Measurements from ENCODE around the gene RTTN. TPM values are rescaled to one million over a fixed set of nuclear protein-coding genes. Genes with fewer than 3 reads are reported as not detected.

RTTN gene
- total and polyA plus RNA-seq, 2 donors = 8.1 to 15.7 TPM

GRCh38 chr18:69999656-70000055 is 205.8 kb downstream of the RTTN start:
- WGBS = 90% methylated on average over 9 of the region's 9 CpGs
- Histone ChIP-seq H3K27ac (ENCODE audit: low read depth in 1 of 2, low read length in 1 of 2) (no peak overlapping the region), H3K4me1 (ENCODE audit: control insufficient read depth in 2 of 2, insufficient read depth in 2 of 2, low read length in 2 of 2) (no peaks in the 10 kb centered on the region), H3K4me3 (ENCODE audit: low read length in 2 of 2) (no peak overlapping the region), H3K9me3 (ENCODE audit: control insufficient read depth in 2 of 2, insufficient read depth in 1 of 2, low read length in 1 of 2) (peaks cover 0 to 2% of the 10 kb centered on the region in 2 donors), H3K27me3 (ENCODE audit: control insufficient read depth in 2 of 2, insufficient read depth in 1 of 2, low read length in 1 of 2) (no peaks in the 10 kb centered on the region), H3K36me3 (ENCODE audit: control insufficient read depth in 2 of 2, insufficient read depth in 2 of 2, low read length in 1 of 2) (peaks cover 4 to 19% of the 10 kb centered on the region in 2 donors)
- no peak for DNase-seq (ENCODE audit: low read depth in 6 of 9, low spot score in 9 of 9)

DNA sequence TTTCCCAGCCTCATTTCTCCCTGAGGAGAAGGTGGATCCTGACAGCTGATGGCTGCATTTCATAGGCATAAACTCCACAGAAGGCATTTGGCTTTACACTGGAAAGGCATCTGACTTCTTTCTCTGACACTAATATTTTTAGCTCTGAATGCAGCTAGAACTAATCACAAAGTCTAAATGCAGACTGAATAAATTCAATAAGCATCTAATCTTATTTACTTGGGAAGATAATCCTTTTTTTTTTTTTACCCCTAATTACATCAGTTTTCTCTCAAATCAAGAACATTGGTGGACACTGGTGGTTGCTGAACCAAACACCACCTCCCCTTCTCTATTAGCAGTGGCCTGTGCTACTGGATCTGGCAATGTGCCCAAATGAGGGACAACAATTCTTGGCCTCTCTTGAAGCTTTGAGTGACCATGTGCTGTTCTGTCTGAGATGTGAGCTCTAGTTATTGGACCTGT is 206.9 kb downstream of the RTTN start:
- Histone ChIP-seq H3K9me3 (ENCODE audit: control insufficient read depth in 2 of 2, insufficient read depth in 1 of 2, low read length in 1 of 2) (peaks cover 0 to 2% of the 10 kb centered on the region in 2 donors), H3K36me3 (ENCODE audit: control insufficient read depth in 2 of 2, insufficient read depth in 2 of 2, low read length in 1 of 2) (peaks cover 4 to 19% of the 10 kb centered on the region in 2 donors), H3K4me3 (ENCODE audit: low read length in 2 of 2) (no peak overlapping the region), H3K4me1 (ENCODE audit: control insufficient read depth in 2 of 2, insufficient read depth in 2 of 2, low read length in 2 of 2) (no peaks in the 10 kb centered on the region), H3K27ac (ENCODE audit: low read depth in 1 of 2, low read length in 1 of 2) (peak overlapping the region in 1 of 2 donors; percentile 31), H3K27me3 (ENCODE audit: control insufficient read depth in 2 of 2, insufficient read depth in 1 of 2, low read length in 1 of 2) (no peaks in the 10 kb centered on the region)
- no peak for DNase-seq (ENCODE audit: low read depth in 6 of 9, low spot score in 9 of 9)

DNA sequence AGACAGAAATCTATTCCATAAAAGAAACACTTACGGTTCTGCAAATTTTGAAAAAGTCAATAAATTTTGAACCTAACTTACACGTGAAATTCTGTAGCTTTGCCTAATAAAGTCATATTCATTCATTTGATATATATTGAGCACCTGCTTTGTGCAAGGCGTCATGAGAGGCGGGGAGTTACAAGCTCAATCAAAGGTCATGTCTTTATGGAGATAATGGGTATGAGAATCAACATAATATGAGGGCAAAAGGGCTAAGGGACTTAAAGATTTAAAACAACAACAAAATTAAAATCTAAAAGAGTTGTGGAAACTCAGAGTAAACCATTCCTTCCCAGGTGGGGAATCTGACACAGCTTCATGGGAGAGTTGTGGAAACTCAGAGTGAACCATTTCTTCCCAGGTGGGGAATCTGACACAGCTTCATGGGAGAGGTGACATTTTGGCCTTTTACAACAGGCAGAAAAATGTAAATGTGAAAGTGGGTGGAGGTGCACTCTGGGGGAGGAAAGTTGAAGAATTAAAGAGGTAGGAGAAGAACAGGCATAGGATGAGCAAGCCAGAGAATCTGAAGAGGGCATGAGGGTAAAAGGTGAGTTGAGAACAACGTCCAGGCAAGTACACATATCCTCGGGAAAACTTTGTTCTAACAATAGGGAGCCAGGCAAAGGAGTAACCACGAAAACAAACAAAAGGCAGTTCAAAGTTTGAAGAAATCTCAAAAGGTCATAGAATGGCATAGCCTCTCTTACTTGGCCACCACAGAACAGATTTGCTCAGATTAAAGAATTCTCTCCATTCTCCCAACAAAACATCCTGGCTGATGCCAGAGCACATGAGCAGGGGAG is 208.3 kb downstream of the RTTN start:
- WGBS = 94% methylated on average over 7 of the region's 7 CpGs
- Histone ChIP-seq H3K27me3 (ENCODE audit: control insufficient read depth in 2 of 2, insufficient read depth in 1 of 2, low read length in 1 of 2) (no peaks in the 10 kb centered on the region), H3K9me3 (ENCODE audit: control insufficient read depth in 2 of 2, insufficient read depth in 1 of 2, low read length in 1 of 2) (peaks cover 0 to 2% of the 10 kb centered on the region in 2 donors), H3K36me3 (ENCODE audit: control insufficient read depth in 2 of 2, insufficient read depth in 2 of 2, low read length in 1 of 2) (peaks cover 4 to 14% of the 10 kb centered on the region in 2 donors), H3K27ac (ENCODE audit: low read depth in 1 of 2, low read length in 1 of 2) (no peak overlapping the region), H3K4me3 (ENCODE audit: low read length in 2 of 2) (no peak overlapping the region), H3K4me1 (ENCODE audit: control insufficient read depth in 2 of 2, insufficient read depth in 2 of 2, low read length in 2 of 2) (no peaks in the 10 kb centered on the region)
- DNase-seq (ENCODE audit: low read depth in 6 of 9, low spot score in 9 of 9) = no peak

DNA sequence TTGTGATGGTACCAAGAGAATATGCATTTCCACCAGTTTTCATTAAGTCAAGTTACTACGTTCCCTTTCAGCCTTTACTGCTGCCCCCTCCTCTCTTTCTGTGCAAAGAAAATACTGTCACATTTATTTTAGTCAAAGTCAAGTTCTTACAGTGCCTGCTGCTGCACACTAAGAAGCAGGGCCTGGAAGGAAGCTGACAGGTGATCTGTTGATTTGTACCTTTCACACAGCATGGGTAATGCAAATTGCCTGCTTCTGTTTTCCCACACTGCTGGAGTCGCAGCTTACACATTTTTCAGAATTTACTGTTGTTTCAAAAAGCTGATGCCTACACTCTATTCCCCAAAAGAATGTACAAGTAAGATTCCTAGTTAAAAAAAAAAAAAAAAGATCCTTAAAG is 209.1 kb downstream of the RTTN start:
- H3K4me3 ChIP-seq (ENCODE audit: low read length in 2 of 2) = no peak overlapping the region
- 93% methylated on average over 2 of the region's 2 CpGs for WGBS
- H3K27me3 ChIP-seq (ENCODE audit: control insufficient read depth in 2 of 2, insufficient read depth in 1 of 2, low read length in 1 of 2) = no peaks in the 10 kb centered on the region
- peaks cover 0 to under 1% of the 10 kb centered on the region in 2 donors for H3K9me3 ChIP-seq (ENCODE audit: control insufficient read depth in 2 of 2, insufficient read depth in 1 of 2, low read length in 1 of 2)
- H3K27ac ChIP-seq (ENCODE audit: low read depth in 1 of 2, low read length in 1 of 2) = no peak overlapping the region
- DNase-seq (ENCODE audit: low read depth in 6 of 9, low spot score in 9 of 9) = no peak
- no peaks in the 10 kb centered on the region for H3K4me1 ChIP-seq (ENCODE audit: control insufficient read depth in 2 of 2, insufficient read depth in 2 of 2, low read length in 2 of 2)
- peaks cover under 1 to 10% of the 10 kb centered on the region in 2 donors for H3K36me3 ChIP-seq (ENCODE audit: control insufficient read depth in 2 of 2, insufficient read depth in 2 of 2, low read length in 1 of 2)

DNA sequence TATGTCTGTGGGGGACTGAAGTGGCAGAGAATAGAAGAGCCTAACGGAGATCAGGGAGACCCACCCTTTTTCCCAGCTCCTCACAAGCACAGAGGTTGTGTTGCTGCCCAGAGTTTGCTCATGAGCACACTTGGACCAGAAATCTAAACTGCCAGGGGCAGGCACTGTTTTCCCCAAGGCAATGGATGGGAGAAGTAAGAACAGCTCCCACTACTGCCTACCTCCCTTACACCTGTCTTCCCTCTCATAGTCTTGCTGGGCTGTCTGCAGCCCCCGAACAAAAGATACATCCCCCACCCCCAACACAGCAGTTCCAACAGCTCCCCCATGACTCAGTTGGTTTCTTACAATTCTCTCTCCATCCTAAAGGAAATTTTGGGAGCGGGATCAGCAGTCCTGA is 209.7 kb downstream of the RTTN start:
- Histone ChIP-seq H3K9me3 (ENCODE audit: control insufficient read depth in 2 of 2, insufficient read depth in 1 of 2, low read length in 1 of 2) (no peaks in the 10 kb centered on the region), H3K36me3 (ENCODE audit: control insufficient read depth in 2 of 2, insufficient read depth in 2 of 2, low read length in 1 of 2) (peaks cover 0 to 4% of the 10 kb centered on the region in 2 donors), H3K27ac (ENCODE audit: low read depth in 1 of 2, low read length in 1 of 2) (no peak overlapping the region), H3K27me3 (ENCODE audit: control insufficient read depth in 2 of 2, insufficient read depth in 1 of 2, low read length in 1 of 2) (no peaks in the 10 kb centered on the region), H3K4me1 (ENCODE audit: control insufficient read depth in 2 of 2, insufficient read depth in 2 of 2, low read length in 2 of 2) (no peaks in the 10 kb centered on the region), H3K4me3 (ENCODE audit: low read length in 2 of 2) (no peak overlapping the region)
- WGBS = 98% methylated on average over 3 of the region's 3 CpGs
- no peak for DNase-seq (ENCODE audit: low read depth in 6 of 9, low spot score in 9 of 9)

- peaks cover 0 to 3% of the 10 kb centered on the region in 2 donors for H3K9me3 ChIP-seq (ENCODE audit: control insufficient read depth in 2 of 2, insufficient read depth in 1 of 2, low read length in 1 of 2)
- peaks cover 0 to 2% of the 10 kb centered on the region in 2 donors for H3K36me3 ChIP-seq (ENCODE audit: control insufficient read depth in 2 of 2, insufficient read depth in 2 of 2, low read length in 1 of 2)
- H3K4me3 ChIP-seq (ENCODE audit: low read length in 2 of 2) = no peak overlapping the region
- no peak overlapping the region for H3K27ac ChIP-seq (ENCODE audit: low read depth in 1 of 2, low read length in 1 of 2)
- WGBS = 92% methylated on average over 1 of the region's 1 CpG
- DNase-seq (ENCODE audit: low read depth in 6 of 9, low spot score in 9 of 9) = no peak
- H3K27me3 ChIP-seq (ENCODE audit: control insufficient read depth in 2 of 2, insufficient read depth in 1 of 2, low read length in 1 of 2) = no peaks in the 10 kb centered on the region
- no peaks in the 10 kb centered on the region for H3K4me1 ChIP-seq (ENCODE audit: control insufficient read depth in 2 of 2, insufficient read depth in 2 of 2, low read length in 2 of 2)
Observed at GRCh38 chr18:69992776-69993175, 212.7 kb downstream of the RTTN start.

GRCh38 chr18:69987870-69988269 is 217.6 kb downstream of the RTTN start:
- WGBS = 97% methylated on average over 1 of the region's 1 CpG
- Histone ChIP-seq H3K4me3 (ENCODE audit: low read length in 2 of 2) (no peak overlapping the region), H3K27ac (ENCODE audit: low read depth in 1 of 2, low read length in 1 of 2) (no peak overlapping the region), H3K36me3 (ENCODE audit: control insufficient read depth in 2 of 2, insufficient read depth in 2 of 2, low read length in 1 of 2) (peaks cover 0 to 5% of the 10 kb centered on the region in 2 donors), H3K4me1 (ENCODE audit: control insufficient read depth in 2 of 2, insufficient read depth in 2 of 2, low read length in 2 of 2) (no peaks in the 10 kb centered on the region), H3K9me3 (ENCODE audit: control insufficient read depth in 2 of 2, insufficient read depth in 1 of 2, low read length in 1 of 2) (peaks cover 0 to 3% of the 10 kb centered on the region in 2 donors), H3K27me3 (ENCODE audit: control insufficient read depth in 2 of 2, insufficient read depth in 1 of 2, low read length in 1 of 2) (no peaks in the 10 kb centered on the region)
- no peak for DNase-seq (ENCODE audit: low read depth in 6 of 9, low spot score in 9 of 9)

GRCh38 chr18:69985239-69985638 is 220.2 kb downstream of the RTTN start:
- 98% methylated on average over 4 of the region's 4 CpGs for WGBS
- Histone ChIP-seq H3K27me3 (ENCODE audit: control insufficient read depth in 2 of 2, insufficient read depth in 1 of 2, low read length in 1 of 2) (no peaks in the 10 kb centered on the region), H3K4me3 (ENCODE audit: low read length in 2 of 2) (no peak overlapping the region), H3K36me3 (ENCODE audit: control insufficient read depth in 2 of 2, insufficient read depth in 2 of 2, low read length in 1 of 2) (peaks cover 0 to 5% of the 10 kb centered on the region in 2 donors), H3K9me3 (ENCODE audit: control insufficient read depth in 2 of 2, insufficient read depth in 1 of 2, low read length in 1 of 2) (peaks cover 0 to 3% of the 10 kb centered on the region in 2 donors), H3K27ac (ENCODE audit: low read depth in 1 of 2, low read length in 1 of 2) (no peak overlapping the region), H3K4me1 (ENCODE audit: control insufficient read depth in 2 of 2, insufficient read depth in 2 of 2, low read length in 2 of 2) (peaks cover 0 to 3% of the 10 kb centered on the region in 2 donors)
- no peak for DNase-seq (ENCODE audit: low read depth in 6 of 9, low spot score in 9 of 9)

DNA sequence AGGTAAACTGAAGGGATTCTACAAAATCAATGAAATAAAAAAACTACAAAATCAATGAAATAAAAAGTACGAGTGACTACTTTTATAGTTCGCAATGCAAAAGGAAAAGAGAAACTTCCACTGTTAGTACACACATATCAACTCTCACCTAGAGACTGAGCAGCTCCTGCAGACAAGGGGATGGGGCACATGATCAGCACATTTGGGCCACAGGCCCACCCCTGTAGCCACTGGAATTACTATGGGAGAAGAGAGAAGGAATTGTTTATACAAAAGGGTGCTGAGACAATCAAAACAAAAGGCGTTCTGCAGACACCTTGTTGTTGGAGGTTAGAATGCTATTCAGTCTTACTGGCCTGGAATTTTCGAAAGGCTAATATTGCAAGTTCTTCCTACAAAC is 223.1 kb downstream of the RTTN start:
- Histone ChIP-seq H3K36me3 (ENCODE audit: control insufficient read depth in 2 of 2, insufficient read depth in 2 of 2, low read length in 1 of 2) (peaks cover 0 to 5% of the 10 kb centered on the region in 2 donors), H3K27ac (ENCODE audit: low read depth in 1 of 2, low read length in 1 of 2) (no peak overlapping the region), H3K27me3 (ENCODE audit: control insufficient read depth in 2 of 2, insufficient read depth in 1 of 2, low read length in 1 of 2) (no peaks in the 10 kb centered on the region), H3K4me1 (ENCODE audit: control insufficient read depth in 2 of 2, insufficient read depth in 2 of 2, low read length in 2 of 2) (peaks cover 0 to 3% of the 10 kb centered on the region in 2 donors), H3K4me3 (ENCODE audit: low read length in 2 of 2) (no peak overlapping the region), H3K9me3 (ENCODE audit: control insufficient read depth in 2 of 2, insufficient read depth in 1 of 2, low read length in 1 of 2) (peaks cover 0 to 2% of the 10 kb centered on the region in 2 donors)
- no peak for DNase-seq (ENCODE audit: low read depth in 6 of 9, low spot score in 9 of 9)
- WGBS = 98% methylated on average over 4 of the region's 4 CpGs
